Psoas muscle (tissue), 8 donors: ENCODE measurements around the gene PTPRO. TPM values are rescaled to one million over a fixed set of nuclear protein-coding genes. Genes with fewer than 3 reads are reported as not detected.
A peak's percentile ranks its signal among the peaks of the same experiment; 100 is the strongest.

Source experiments
- ATAC-seq, 4 donors: fragments of 200-7000 bp; cut with Tn5 transposase; one replicate each; pipeline ENCODE4 v1.9.1; 2020; ENCODE audit warnings: moderate library complexity in 3 of 4, mild to moderate bottlenecking in 2 of 4
- DNase-seq, 2 donors: peaks; one replicate each; pipeline ENCODE4 v3.0.0-alpha.2; 2020
- H3K27ac ChIP-seq: fragments of 200-600 bp; one replicate; pipeline ENCODE4 v1.8.0; 2022
- H3K27me3 ChIP-seq, 3 donors: fragments of 200-600 bp in 1 of 3; one replicate each; pipeline versions ENCODE4 v1.6.1 to v1.8.0; 2013 to 2022; ENCODE audit warnings: low read length in 2 of 3, mild to moderate bottlenecking in 2 of 3, moderate library complexity in 1 of 3; ENCODE audit not compliant: insufficient read depth in 3 of 3
- H3K36me3 ChIP-seq, 2 donors: fragments of 200-600 bp in 1 of 2; one replicate each; pipeline versions ENCODE4 v1.6.1 to v1.8.0; 2013 to 2022; ENCODE audit warnings: low read depth in 1 of 2, mild to moderate bottlenecking in 1 of 2, moderate library complexity in 1 of 2; ENCODE audit not compliant: insufficient read depth in 1 of 2
- H3K4me1 ChIP-seq: fragments of 200-600 bp; one replicate; pipeline ENCODE4 v1.8.0; 2022
- H3K4me3 ChIP-seq: fragments of 200-600 bp; one replicate; pipeline ENCODE4 v1.8.0; 2022; ENCODE audit warnings: mild to moderate bottlenecking
- H3K9me3 ChIP-seq: fragments of 200-600 bp; one replicate; pipeline ENCODE4 v1.8.0; 2022
- CTCF ChIP-seq: fragments of 200-600 bp; IDR thresholded peaks from one replicate; pipeline ENCODE4 v1.8.0; 2022; ENCODE audit warnings: antibody characterized with exemption
- WGBS, 3 donors: extraction: QIAGEN DNeasy Blood & Tissue Kit; methylation state at CpG; one replicate each; pipeline versions ENCODE4 v1.1.6 to v1.1.7; 2013; 5-methylcytosine and 5-hydroxymethylcytosine counted together
- intact Hi-C, 2 donors: fragments of 100-400 bp; cut with DNase I; formaldehyde crosslinking; loops; one replicate each; pipeline versions ENCODE4 v1.11.0 to v1.14.2; 2022
- polyA plus RNA-seq, 3 donors: library from polyadenylated mRNA; stranded (reverse); fragments of 200-250 nt; gene quantifications; one replicate each; pipeline ENCODE4 v1.2.3, GENCODE V29; 2013
- total RNA-seq, 4 donors: library from RNA; stranded (reverse); fragmentation: NEBNext Ultra II Directional in 2 of 4; extraction: Animal tissue kit (Norgen Biotek cat#: 25700) in 2 of 4; gene quantifications; one replicate each; pipeline versions ENCODE4 v1.2.1 to v1.2.4, GENCODE V29; 2021 to 2023
- donor health status: healthy with polysubstance abuse.
- donor health status: DM: no; HTN: no; CAD: no; lungs with moderate emphysema.
- donor health status: Bipolar disorder and iron deficiency.
- donor health status: healthy.
- donor health status: DM: yes; HTN: yes; CAD: no.
- donor health status: DM: no; HTN: no; CAD: no.
- donor health status: DM: no; HTN: no; CAD: no.
- donor health status: DM: yes; HTN: yes; CAD: no.

PTPRO gene
- total and polyA plus RNA-seq, 7 donors: 0.21 to 2.3 (median 0.45) TPM

- Histone ChIP-seq H3K36me3 (peaks cover 0 to 29% of the 10 kb centered on the region in 2 donors), H3K9me3 (no peaks in the 10 kb centered on the region), H3K4me3 (no peak overlapping the region), H3K4me1 (peaks cover 19% of the 10 kb centered on the region), H3K27me3 (no peaks in the 10 kb centered on the region), H3K27ac (no peak overlapping the region)
- ATAC-seq: no peak
- WGBS, 3 donors: 96 to 98% (median 97%) methylated on average over 2 of the region's 2 CpGs
- intact Hi-C loops: no loop called here
- no peak for TF ChIP-seq CTCF
- DNase-seq: no peak
Observed at GRCh38 chr12:15625075-15625474, 302.8 kb downstream of the PTPRO start.

GRCh38 chr12:15627995-15628945, 306.0 kb downstream of the PTPRO start:
- ATAC-seq (peak in 2 of 4 donors; percentile 39 to 59), DNase-seq (no peak)
- peaks cover 19% of the 10 kb centered on the region for H3K4me1 ChIP-seq
- intact Hi-C loops: no loop called here
- no peaks in the 10 kb centered on the region for H3K27me3 ChIP-seq
- TF ChIP-seq CTCF: no peak
- H3K27ac ChIP-seq: peak overlapping the region; percentile 70
- 46 to 68% (median 47%) methylated on average over 4 of the region's 4 CpGs for WGBS, 3 donors
- peaks cover 0 to 22% of the 10 kb centered on the region in 2 donors for H3K36me3 ChIP-seq
- peak overlapping the region; percentile 16 for H3K4me3 ChIP-seq
- no peaks in the 10 kb centered on the region for H3K9me3 ChIP-seq

GRCh38 chr12:15629108-15629507, 306.8 kb downstream of the PTPRO start:
- 8 to 18% (median 10%) methylated on average over 5 of the region's 5 CpGs for WGBS, 3 donors
- intact Hi-C loops: no loop called here
- TF ChIP-seq CTCF: no peak
- Histone ChIP-seq H3K4me3 (peak overlapping the region; percentile 4), H3K27me3 (no peaks in the 10 kb centered on the region), H3K9me3 (no peaks in the 10 kb centered on the region), H3K27ac (peak overlapping the region; percentile 70), H3K36me3 (peaks cover 0 to 13% of the 10 kb centered on the region in 2 donors), H3K4me1 (peaks cover 19% of the 10 kb centered on the region)
- ATAC-seq: peak; percentile 75 to 96 (median 93)
- peak; percentile 22 to 57 for DNase-seq

GRCh38 chr12:15629761-15630160, 307.5 kb downstream of the PTPRO start:
- H3K27ac ChIP-seq: peak overlapping the region; percentile 70
- ATAC-seq (no peak), DNase-seq (no peak)
- no peaks in the 10 kb centered on the region for H3K27me3 ChIP-seq
- intact Hi-C loops: no loop called here
- no peaks in the 10 kb centered on the region for H3K9me3 ChIP-seq
- H3K4me3 ChIP-seq: no peak overlapping the region
- WGBS, 3 donors: 66 to 74% (median 73%) methylated on average over 3 of the region's 3 CpGs
- no peak for TF ChIP-seq CTCF
- peaks cover 19% of the 10 kb centered on the region for H3K4me1 ChIP-seq
- peaks cover 0 to 10% of the 10 kb centered on the region in 2 donors for H3K36me3 ChIP-seq
